ENCODE data around the gene DMGDH.

Gene DMGDH

DNA sequence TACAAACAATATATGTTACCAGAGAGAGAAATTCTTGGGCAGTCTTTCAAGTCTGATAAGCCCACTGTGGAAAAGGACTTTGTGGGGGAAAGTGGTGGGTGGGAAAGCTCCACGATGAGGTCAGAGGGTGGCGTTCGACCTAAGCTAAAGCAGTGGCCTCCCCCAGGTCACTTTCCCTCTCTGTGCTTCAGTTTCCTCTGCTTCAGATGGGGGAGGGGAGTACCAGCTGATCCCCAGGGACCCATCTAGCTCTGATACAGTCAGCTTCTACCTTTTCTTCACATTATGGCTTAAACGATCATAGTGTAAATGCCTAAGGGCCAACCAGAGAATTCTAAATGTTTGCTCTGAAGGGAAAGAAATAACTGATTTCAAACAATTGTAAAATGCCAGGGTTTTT, 47.7 kb downstream of the DMGDH start:
- TF ChIP-seq ISL1 (CRISPR knock-in tag; IDR thresholded peaks at IDR 0.05) (no peak), TOX (CRISPR knock-in tag; IDR thresholded peaks at IDR 0.05; ENCODE audit: borderline replicate concordance) (no peak), ZC3H10 (CRISPR knock-in tag; IDR thresholded peaks at IDR 0.05) (no peak), TCF4 (CRISPR knock-in tag; IDR thresholded peaks at IDR 0.05; ENCODE audit: borderline replicate concordance) (no peak), PPARA (CRISPR knock-in tag; IDR thresholded peaks at IDR 0.05; ENCODE audit: borderline replicate concordance) (no peak), ZNF8 (CRISPR knock-in tag; IDR thresholded peaks at IDR 0.05) (no peak), SNAI2 (CRISPR knock-in tag; IDR thresholded peaks at IDR 0.05) (no peak), ZFP30 (CRISPR knock-in tag; IDR thresholded peaks at IDR 0.05) (no peak), BACH2 (CRISPR knock-in tag; IDR thresholded peaks at IDR 0.05; ENCODE audit: borderline replicate concordance) (no peak), ARNTL (CRISPR knock-in tag; IDR thresholded peaks at IDR 0.05; ENCODE audit: borderline replicate concordance, low read depth) (no peak), ZNF70 (CRISPR knock-in tag; IDR thresholded peaks at IDR 0.05) (no peak), GLIS3 (CRISPR knock-in tag; IDR thresholded peaks at IDR 0.05) (no peak), CSDC2 (CRISPR knock-in tag; IDR thresholded peaks at IDR 0.05) (no peak), RARB (CRISPR knock-in tag; IDR thresholded peaks at IDR 0.05) (no peak), ZNF565 (CRISPR knock-in tag; conservative IDR thresholded peaks at IDR 0.05; ENCODE audit: low read depth) (no peak), ESRRG (CRISPR knock-in tag; IDR thresholded peaks at IDR 0.05) (no peak)
- TF ChIP-seq, protein P1, sequence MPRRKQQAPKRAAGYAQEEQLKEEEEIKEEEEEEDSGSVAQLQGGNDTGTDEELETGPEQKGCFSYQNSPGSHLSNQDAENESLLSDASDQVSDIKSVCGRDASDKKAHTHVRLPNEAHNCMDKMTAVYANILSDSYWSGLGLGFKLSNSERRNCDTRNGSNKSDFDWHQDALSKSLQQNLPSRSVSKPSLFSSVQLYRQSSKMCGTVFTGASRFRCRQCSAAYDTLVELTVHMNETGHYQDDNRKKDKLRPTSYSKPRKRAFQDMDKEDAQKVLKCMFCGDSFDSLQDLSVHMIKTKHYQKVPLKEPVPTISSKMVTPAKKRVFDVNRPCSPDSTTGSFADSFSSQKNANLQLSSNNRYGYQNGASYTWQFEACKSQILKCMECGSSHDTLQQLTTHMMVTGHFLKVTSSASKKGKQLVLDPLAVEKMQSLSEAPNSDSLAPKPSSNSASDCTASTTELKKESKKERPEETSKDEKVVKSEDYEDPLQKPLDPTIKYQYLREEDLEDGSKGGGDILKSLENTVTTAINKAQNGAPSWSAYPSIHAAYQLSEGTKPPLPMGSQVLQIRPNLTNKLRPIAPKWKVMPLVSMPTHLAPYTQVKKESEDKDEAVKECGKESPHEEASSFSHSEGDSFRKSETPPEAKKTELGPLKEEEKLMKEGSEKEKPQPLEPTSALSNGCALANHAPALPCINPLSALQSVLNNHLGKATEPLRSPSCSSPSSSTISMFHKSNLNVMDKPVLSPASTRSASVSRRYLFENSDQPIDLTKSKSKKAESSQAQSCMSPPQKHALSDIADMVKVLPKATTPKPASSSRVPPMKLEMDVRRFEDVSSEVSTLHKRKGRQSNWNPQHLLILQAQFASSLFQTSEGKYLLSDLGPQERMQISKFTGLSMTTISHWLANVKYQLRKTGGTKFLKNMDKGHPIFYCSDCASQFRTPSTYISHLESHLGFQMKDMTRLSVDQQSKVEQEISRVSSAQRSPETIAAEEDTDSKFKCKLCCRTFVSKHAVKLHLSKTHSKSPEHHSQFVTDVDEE (CRISPR knock-in tag; IDR thresholded peaks at IDR 0.05) = no peak
- TF ChIP-seq, protein P2, sequence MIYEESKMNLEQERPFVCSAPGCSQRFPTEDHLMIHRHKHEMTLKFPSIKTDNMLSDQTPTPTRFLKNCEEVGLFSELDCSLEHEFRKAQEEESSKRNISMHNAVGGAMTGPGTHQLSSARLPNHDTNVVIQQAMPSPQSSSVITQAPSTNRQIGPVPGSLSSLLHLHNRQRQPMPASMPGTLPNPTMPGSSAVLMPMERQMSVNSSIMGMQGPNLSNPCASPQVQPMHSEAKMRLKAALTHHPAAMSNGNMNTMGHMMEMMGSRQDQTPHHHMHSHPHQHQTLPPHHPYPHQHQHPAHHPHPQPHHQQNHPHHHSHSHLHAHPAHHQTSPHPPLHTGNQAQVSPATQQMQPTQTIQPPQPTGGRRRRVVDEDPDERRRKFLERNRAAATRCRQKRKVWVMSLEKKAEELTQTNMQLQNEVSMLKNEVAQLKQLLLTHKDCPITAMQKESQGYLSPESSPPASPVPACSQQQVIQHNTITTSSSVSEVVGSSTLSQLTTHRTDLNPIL (CRISPR knock-in tag; IDR thresholded peaks at IDR 0.05; ENCODE audit: low read depth) = no peak
- TF ChIP-seq, protein P3, sequence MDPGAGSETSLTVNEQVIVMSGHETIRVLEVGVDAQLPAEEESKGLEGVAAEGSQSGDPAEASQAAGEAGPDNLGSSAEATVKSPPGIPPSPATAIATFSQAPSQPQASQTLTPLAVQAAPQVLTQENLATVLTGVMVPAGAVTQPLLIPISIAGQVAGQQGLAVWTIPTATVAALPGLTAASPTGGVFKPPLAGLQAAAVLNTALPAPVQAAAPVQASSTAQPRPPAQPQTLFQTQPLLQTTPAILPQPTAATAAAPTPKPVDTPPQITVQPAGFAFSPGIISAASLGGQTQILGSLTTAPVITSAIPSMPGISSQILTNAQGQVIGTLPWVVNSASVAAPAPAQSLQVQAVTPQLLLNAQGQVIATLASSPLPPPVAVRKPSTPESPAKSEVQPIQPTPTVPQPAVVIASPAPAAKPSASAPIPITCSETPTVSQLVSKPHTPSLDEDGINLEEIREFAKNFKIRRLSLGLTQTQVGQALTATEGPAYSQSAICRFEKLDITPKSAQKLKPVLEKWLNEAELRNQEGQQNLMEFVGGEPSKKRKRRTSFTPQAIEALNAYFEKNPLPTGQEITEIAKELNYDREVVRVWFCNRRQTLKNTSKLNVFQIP (CRISPR knock-in tag; IDR thresholded peaks at IDR 0.05; ENCODE audit: borderline replicate concordance, low read depth) = no peak
- TF ChIP-seq, protein P4, sequence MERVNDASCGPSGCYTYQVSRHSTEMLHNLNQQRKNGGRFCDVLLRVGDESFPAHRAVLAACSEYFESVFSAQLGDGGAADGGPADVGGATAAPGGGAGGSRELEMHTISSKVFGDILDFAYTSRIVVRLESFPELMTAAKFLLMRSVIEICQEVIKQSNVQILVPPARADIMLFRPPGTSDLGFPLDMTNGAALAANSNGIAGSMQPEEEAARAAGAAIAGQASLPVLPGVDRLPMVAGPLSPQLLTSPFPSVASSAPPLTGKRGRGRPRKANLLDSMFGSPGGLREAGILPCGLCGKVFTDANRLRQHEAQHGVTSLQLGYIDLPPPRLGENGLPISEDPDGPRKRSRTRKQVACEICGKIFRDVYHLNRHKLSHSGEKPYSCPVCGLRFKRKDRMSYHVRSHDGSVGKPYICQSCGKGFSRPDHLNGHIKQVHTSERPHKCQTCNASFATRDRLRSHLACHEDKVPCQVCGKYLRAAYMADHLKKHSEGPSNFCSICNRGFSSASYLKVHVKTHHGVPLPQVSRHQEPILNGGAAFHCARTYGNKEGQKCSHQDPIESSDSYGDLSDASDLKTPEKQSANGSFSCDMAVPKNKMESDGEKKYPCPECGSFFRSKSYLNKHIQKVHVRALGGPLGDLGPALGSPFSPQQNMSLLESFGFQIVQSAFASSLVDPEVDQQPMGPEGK (CRISPR knock-in tag; IDR thresholded peaks at IDR 0.05; ENCODE audit: borderline replicate concordance) = no peak
- no peak for ATAC-seq

DNA sequence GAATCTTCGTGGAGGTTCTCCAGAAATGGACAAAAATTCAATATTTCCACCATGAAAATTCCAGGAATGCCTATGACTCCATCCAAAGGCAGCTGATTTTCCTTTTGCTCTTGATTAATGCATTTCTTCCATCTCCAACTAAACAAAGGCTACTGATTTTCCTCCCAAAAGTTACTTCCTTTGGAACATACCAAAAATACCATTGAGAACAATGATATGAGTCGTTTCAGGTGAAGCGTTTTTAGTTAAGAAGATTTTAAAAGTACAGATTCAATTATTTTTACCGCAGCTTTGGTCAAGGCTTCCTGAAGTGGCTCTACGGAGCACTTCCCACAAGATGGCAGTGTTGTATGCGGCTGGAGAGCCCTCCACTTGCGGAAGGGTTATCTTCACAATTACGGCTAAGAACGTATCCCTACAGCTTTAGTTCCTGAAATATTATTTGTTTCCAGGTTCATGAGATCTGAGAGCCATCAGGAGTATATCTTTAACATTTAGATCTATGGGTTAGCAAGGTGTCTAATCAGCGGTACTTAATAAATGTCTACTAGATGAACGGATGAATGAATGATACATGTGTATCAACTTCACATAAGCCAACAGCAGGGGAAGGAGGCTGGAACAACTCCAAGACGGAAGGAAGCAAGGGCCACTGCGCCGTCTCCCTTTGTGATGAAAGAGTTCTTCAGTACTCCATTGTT, 48.5 kb downstream of the DMGDH start:
- TF ChIP-seq TOX (CRISPR knock-in tag; IDR thresholded peaks at IDR 0.05; ENCODE audit: borderline replicate concordance) (no peak), ZNF70 (CRISPR knock-in tag; IDR thresholded peaks at IDR 0.05) (no peak), CSDC2 (CRISPR knock-in tag; IDR thresholded peaks at IDR 0.05) (no peak), ISL1 (CRISPR knock-in tag; IDR thresholded peaks at IDR 0.05) (peak; percentile 59), ZFP3 (CRISPR knock-in tag; IDR thresholded peaks at IDR 0.05) (no peak), RARB (CRISPR knock-in tag; IDR thresholded peaks at IDR 0.05) (no peak), ZNF8 (CRISPR knock-in tag; IDR thresholded peaks at IDR 0.05) (no peak), ZC3H10 (CRISPR knock-in tag; IDR thresholded peaks at IDR 0.05) (no peak)
- TF ChIP-seq, protein P3 (CRISPR knock-in tag; IDR thresholded peaks at IDR 0.05; ENCODE audit: borderline replicate concordance, low read depth) = 0 out of 2 replicates have a peak, but pooled peaks have one; percentile 36
- ATAC-seq = peak; percentile 91

Measured in SK-N-SH treated with all-trans-retinoic acid at 6 μM for 48 hours (cell line).